T-cell (primary cell): ENCODE measurements around the gene GOT1. TPM values are rescaled to one million over a fixed set of nuclear protein-coding genes. Genes with fewer than 3 reads are reported as not detected.
A peak's percentile ranks its signal among the peaks of the same experiment; 100 is the strongest.

ENCODE experiments used
- ATAC-seq, 4 experiments: fragments of 200-7000 bp in 3 of 4; fragments of 150-1000 bp in 1 of 4; cut with Tn5 transposase; replicated peaks in 1 of 4; 1 replicate in 3 of 4; 2 replicates in 1 of 4; pipeline ENCODE4 v1.10.0; 2021; ENCODE audit warnings: moderate library complexity in 3 of 4, mild to moderate bottlenecking in 2 of 4, moderate number of reproducible peaks in 1 of 4
- CTCF ChIA-PET, 2 donors: fragments of 300-600 bp; sonication (Branson Sonifier 250); formaldehyde crosslinking; loops; one replicate each; lab custom pipeline; 2022; ENCODE audit warnings: antibody characterized with exemption in 2 of 2; lab: Charles Lee
- POLR2A ChIA-PET, 2 donors: fragments of 300-600 bp; sonication (Branson Sonifier 250); formaldehyde crosslinking; loops; one replicate each; lab custom pipeline; 2022; ENCODE audit warnings: antibody characterized with exemption in 2 of 2; lab: Charles Lee
- DNase-seq, 35 experiments: peaks; one replicate each; pipeline versions ENCODE4 v3.0.0 to v3.0.0-alpha.2; 2013 to 2023
- H3K27ac ChIP-seq: one replicate; pipeline ENCODE4 v1.5.1; 2013; ENCODE audit warnings: low read length
- H3K27me3 ChIP-seq, 2 experiments: replicated peaks in 1 of 2; 1 replicate in 1 of 2; 2 replicates in 1 of 2; pipeline versions ENCODE4 v1.6.1 to v1.7.0; 2013; ENCODE audit warnings: low read length in 1 of 2, mixed read lengths in 1 of 2; ENCODE audit not compliant: control insufficient read depth in 2 of 2, insufficient read depth in 2 of 2; ENCODE audit errors: extremely low read depth in 1 of 2
- H3K36me3 ChIP-seq, 2 donors: 1 replicate in 1 of 2; 2 replicates in 1 of 2; pipeline versions ENCODE4 v1.6.1 to v1.7.0; 2013; ENCODE audit warnings: low read length in 1 of 2; ENCODE audit not compliant: control insufficient read depth in 2 of 2, insufficient read depth in 1 of 2; ENCODE audit errors: extremely low read depth in 1 of 2
- H3K4me1 ChIP-seq, 2 experiments: 1 replicate in 1 of 2; 2 replicates in 1 of 2; pipeline versions ENCODE4 v1.6.1 to v1.7.0; 2013; ENCODE audit warnings: low read length in 2 of 2, mixed read lengths in 1 of 2; ENCODE audit not compliant: insufficient read depth in 2 of 2, control insufficient read depth in 1 of 2; ENCODE audit errors: extremely low read depth in 1 of 2
- H3K4me3 ChIP-seq, 2 donors: 1 replicate in 1 of 2; 2 replicates in 1 of 2; pipeline versions ENCODE4 v1.5.1 to v1.7.0; 2013; ENCODE audit warnings: mild to moderate bottlenecking in 2 of 2, low read length in 1 of 2, moderate library complexity in 1 of 2; ENCODE audit not compliant: control insufficient read depth in 1 of 2; ENCODE audit errors: extremely low read depth in 1 of 2
- H3K9me3 ChIP-seq: 2 replicates; pipeline ENCODE4 v1.7.0; 2013
- H3K27ac Mint-ChIP-seq, 2 donors: one replicate each; pipeline ENCODE4 v1.8.0; 2020 to 2021; ENCODE audit warnings: mild to moderate bottlenecking in 2 of 2, mixed read lengths in 2 of 2
- H3K27me3 Mint-ChIP-seq, 2 donors: one replicate each; pipeline ENCODE4 v1.8.0; 2021 to 2022; ENCODE audit warnings: mixed read lengths in 2 of 2
- H3K36me3 Mint-ChIP-seq: one replicate; pipeline ENCODE4 v1.8.0; 2021; ENCODE audit warnings: mixed read lengths
- H3K4me1 Mint-ChIP-seq, 3 donors: one replicate each; pipeline ENCODE4 v1.8.0; 2020 to 2022; ENCODE audit warnings: mixed read lengths in 3 of 3, mild to moderate bottlenecking in 1 of 3
- H3K4me3 Mint-ChIP-seq, 3 donors: one replicate each; pipeline ENCODE4 v1.8.0; 2020 to 2022; ENCODE audit warnings: mild to moderate bottlenecking in 3 of 3, mixed read lengths in 3 of 3, moderate library complexity in 3 of 3
- H3K9me3 Mint-ChIP-seq, 3 donors: one replicate each; pipeline ENCODE4 v1.8.0; 2020 to 2022; ENCODE audit warnings: mixed read lengths in 3 of 3
- WGBS: methylation state at CpG from one replicate; pipeline ENCODE4 v1.1.5; 2013; ENCODE audit warnings: missing lambda C conversion rate; ENCODE audit not compliant: insufficient coverage; 5-methylcytosine and 5-hydroxymethylcytosine counted together
- total RNA-seq, 35 experiments: library from RNA in 6 of 35; stranded (reverse) in 6 of 35; fragments of 120-200 nt in 1 of 35; gene quantifications; one replicate each; pipeline versions ENCODE4 v1.2.1 to v1.2.4 and lab custom pipeline; 2013 to 2026

The GOT1 gene
- total RNA-seq, 5 donors from 2014 or later (not counting 1 experiment from before 2014, with no cell fraction given): 4.5 to 12.9 (median 10.7) TPM

DNA sequence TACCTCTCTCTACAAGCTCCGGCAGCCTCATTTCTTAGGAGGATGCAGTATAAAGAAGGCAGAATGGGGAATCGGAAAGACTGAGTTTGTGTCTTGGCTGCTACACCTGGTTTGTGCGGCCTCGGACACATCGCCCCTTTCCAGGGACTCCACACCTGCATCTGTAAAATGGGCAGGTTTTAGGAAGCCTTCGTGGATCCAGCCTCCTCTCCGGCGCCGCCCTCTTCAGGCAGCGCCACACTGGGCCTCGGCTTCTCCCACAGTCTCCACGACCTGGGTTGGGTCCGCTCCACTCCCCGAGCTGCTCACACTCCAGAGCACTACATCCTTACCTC is 341 bp downstream of the GOT1 start:
- peak overlapping the region; percentile 75 to 86 for H3K4me3 ChIP-seq
- WGBS: 5% methylated on average over 12 of the region's 14 CpGs
- H3K36me3 ChIP-seq: peaks cover 0 to 5% of the 10 kb centered on the region in 2 donors
- peak in 2 of 4 experiments; percentile 4 for ATAC-seq
- peaks cover 13 to 18% of the 10 kb centered on the region in 2 experiments for H3K4me1 ChIP-seq
- Mint-ChIP-seq H3K9me3 (no peaks in the 10 kb centered on the region), H3K27me3 (no peaks in the 10 kb centered on the region), H3K4me1 (peaks cover 38 to 45% (median 39%) of the 10 kb centered on the region in 3 donors), H3K4me3 (peak overlapping the region; percentile 93 to 99 (median 96)), H3K27ac (peak overlapping the region; percentile 87 to 93), H3K36me3 (peaks cover 8% of the 10 kb centered on the region)
- H3K27ac ChIP-seq: peak overlapping the region; percentile 60
- POLR2A ChIA-PET: interaction anchor here in 1 of 2 donors (0.7 kb wide), 1 partner anchor 1275 kb away, joined by 3 read pairs; no protein-coding TSS in a partner anchor
- no peaks in the 10 kb centered on the region for H3K27me3 ChIP-seq
- DNase-seq: no peak
- CTCF ChIA-PET: interaction anchor here (0.9 to 1.5 kb wide), 6 partner anchors 9 to 302 kb away, joined by 3 to 5 read pairs (median 4); partner anchors contain the start of genes COX15 (in 1 of the 2), CUTC (in 1 of the 2) and SLC25A28 (in 1 of the 2)
- H3K9me3 ChIP-seq: no peaks in the 10 kb centered on the region

- ChIA-PET CTCF (interaction anchor here (1.0 to 1.5 kb wide), 5 partner anchors 10 to 303 kb away, joined by 3 to 5 read pairs (median 4); partner anchors contain the start of genes COX15 (in 1 of the 2), CUTC (in 1 of the 2) and SLC25A28 (in 1 of the 2)), POLR2A (no interaction called here)
- Mint-ChIP-seq H3K4me3 (peak overlapping the region; percentile 93 to 99 (median 96)), H3K27ac (peak overlapping the region; percentile 87 to 93), H3K9me3 (no peaks in the 10 kb centered on the region), H3K4me1 (peaks cover 37 to 45% (median 38%) of the 10 kb centered on the region in 3 donors), H3K36me3 (peaks cover 12% of the 10 kb centered on the region), H3K27me3 (no peaks in the 10 kb centered on the region)
- Histone ChIP-seq H3K4me3 (peak overlapping the region; percentile 75 to 86), H3K27ac (peak overlapping the region; percentile 60), H3K9me3 (no peaks in the 10 kb centered on the region), H3K27me3 (no peaks in the 10 kb centered on the region), H3K36me3 (peaks cover 0 to 5% of the 10 kb centered on the region in 2 donors), H3K4me1 (peaks cover 13 to 18% of the 10 kb centered on the region in 2 experiments)
- DNase-seq (no peak), ATAC-seq (no peak)
- 60% methylated on average over 2 of the region's 6 CpGs for WGBS
These were observed 818 bp downstream of the GOT1 start for GRCh38 chr10:99429517-99430095.

DNA sequence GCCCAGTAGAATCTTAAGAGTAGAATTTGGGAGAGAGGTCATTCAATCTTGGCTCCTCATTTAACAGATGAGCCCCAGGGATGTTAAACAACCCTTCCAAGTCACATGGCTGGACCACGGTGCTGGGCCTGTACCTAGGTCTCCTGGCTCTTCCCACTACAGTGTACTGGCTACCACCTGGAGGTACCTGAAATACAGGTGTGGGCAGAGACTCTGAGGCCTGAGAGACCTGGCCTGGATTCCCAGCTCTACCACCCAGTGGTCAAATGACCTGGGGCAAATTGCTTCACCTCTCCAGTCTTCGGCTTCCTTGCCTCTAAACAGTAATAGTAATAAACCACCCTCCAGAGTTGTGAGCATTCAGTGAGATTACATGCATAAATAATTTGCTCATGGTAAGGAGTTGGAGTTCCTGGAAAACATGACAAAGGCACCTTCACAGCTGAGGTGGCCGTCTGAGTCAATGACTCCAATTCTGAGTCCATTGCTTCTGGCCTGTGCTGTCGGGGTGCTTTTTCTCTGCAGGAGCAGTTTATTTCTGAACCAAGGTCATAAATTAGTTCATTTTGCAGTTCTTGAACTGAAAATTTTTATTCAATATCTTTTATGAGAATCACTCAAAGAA is 2.7 kb downstream of the GOT1 start:
- CTCF ChIA-PET: no interaction called here
- peaks cover 32 to 39% (median 34%) of the 10 kb centered on the region in 3 donors for H3K4me1 Mint-ChIP-seq
- 82% methylated on average over 3 of the region's 4 CpGs for WGBS

DNA sequence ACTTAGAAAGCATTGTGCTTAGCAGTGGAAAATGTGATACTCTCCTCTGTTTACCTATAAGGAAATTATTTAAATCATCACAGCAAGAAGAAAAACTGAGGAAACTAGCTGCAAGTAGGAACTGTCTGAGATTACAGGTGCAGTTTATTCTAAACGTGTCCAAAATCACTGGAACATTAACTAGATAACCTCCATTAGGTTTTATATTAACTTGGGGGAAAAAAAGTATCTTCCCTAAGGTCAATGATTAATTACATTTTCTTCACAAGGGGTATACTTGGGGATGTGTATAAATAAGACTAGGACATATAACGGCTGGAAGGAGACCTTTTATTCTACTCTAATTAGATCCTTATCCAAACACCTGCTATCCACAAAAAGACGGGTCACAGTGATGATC is 3.7 kb downstream of the GOT1 start:
- H3K36me3 ChIP-seq: peaks cover 0 to 5% of the 10 kb centered on the region in 2 donors
- POLR2A ChIA-PET: no interaction called here
- no peak overlapping the region for H3K4me3 ChIP-seq
- Mint-ChIP-seq H3K4me1 (peaks cover 24 to 29% (median 26%) of the 10 kb centered on the region in 3 donors), H3K9me3 (no peaks in the 10 kb centered on the region), H3K27ac (no peak overlapping the region), H3K27me3 (no peaks in the 10 kb centered on the region), H3K36me3 (peaks cover 22% of the 10 kb centered on the region), H3K4me3 (no peak overlapping the region)
- WGBS: no CpG with 5 or more reads among the region's 3 CpGs
- H3K27ac ChIP-seq: no peak overlapping the region
- H3K4me1 ChIP-seq: peaks cover 10 to 18% of the 10 kb centered on the region in 2 experiments
- ATAC-seq (no peak), DNase-seq (no peak)
- CTCF ChIA-PET: interaction anchor here (1.0 kb wide), 2 partner anchors 9 to 276 kb away, joined by 3 to 4 read pairs; no protein-coding TSS in a partner anchor
- no peaks in the 10 kb centered on the region for H3K27me3 ChIP-seq
- no peaks in the 10 kb centered on the region for H3K9me3 ChIP-seq

More for the DNA sequence above, 2.7 kb downstream of the GOT1 start:
- Histone ChIP-seq H3K4me3 (no peak overlapping the region), H3K4me1 (peaks cover 13 to 18% of the 10 kb centered on the region in 2 experiments), H3K9me3 (no peaks in the 10 kb centered on the region), H3K36me3 (peaks cover 0 to 5% of the 10 kb centered on the region in 2 donors), H3K27ac (no peak overlapping the region), H3K27me3 (no peaks in the 10 kb centered on the region)
- POLR2A ChIA-PET: no interaction called here
- Mint-ChIP-seq H3K36me3 (peaks cover 19% of the 10 kb centered on the region), H3K27ac (no peak overlapping the region), H3K9me3 (no peaks in the 10 kb centered on the region), H3K4me3 (no peak overlapping the region), H3K27me3 (no peaks in the 10 kb centered on the region)
- DNase-seq (no peak), ATAC-seq (no peak)

- whole genome bisulfite sequencing: no CpG with 5 or more reads among the region's 1 CpG
- CTCF ChIA-PET: interaction anchor here (1.0 to 1.4 kb wide), 2 partner anchors 10 to 11 kb away, joined by 4 to 6 read pairs; no protein-coding TSS in a partner anchor
- ATAC-seq: no peak
These were observed 5.2 kb downstream of the GOT1 start for GRCh38 chr10:99425204-99425603.

DNA sequence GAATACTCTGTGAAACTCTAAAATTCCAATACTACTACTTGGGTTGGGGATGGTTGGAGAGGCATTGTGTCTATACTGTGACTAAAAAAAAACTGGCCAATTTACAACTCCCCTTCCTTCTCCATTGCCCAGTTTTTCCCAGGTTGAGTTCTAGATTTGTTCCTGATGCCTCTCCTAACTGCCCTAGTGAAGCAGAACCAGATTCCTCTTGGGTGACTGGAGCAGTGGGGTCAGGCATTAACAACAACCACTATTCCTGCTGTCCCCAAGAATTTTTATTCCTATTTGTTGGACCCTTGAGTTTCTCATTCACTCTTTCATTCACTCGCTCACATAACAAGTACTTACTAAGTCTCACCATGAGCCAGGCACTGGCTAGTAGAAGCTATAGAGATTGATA is 5.8 kb downstream of the GOT1 start:
- H3K36me3 Mint-ChIP-seq: peaks cover 37% of the 10 kb centered on the region
- DNase-seq: no peak
- H3K27ac Mint-ChIP-seq: no peak overlapping the region

More at GRCh38 chr10:99425204-99425603, 5.2 kb downstream of the GOT1 start:
- Histone ChIP-seq H3K36me3 (peaks cover 0 to 12% of the 10 kb centered on the region in 2 donors), H3K27ac (no peak overlapping the region), H3K4me1 (peaks cover 7 to 9% of the 10 kb centered on the region in 2 experiments), H3K27me3 (no peaks in the 10 kb centered on the region), H3K4me3 (no peak overlapping the region), H3K9me3 (no peaks in the 10 kb centered on the region)
- POLR2A ChIA-PET: no interaction called here
- Mint-ChIP-seq H3K36me3 (peaks cover 31% of the 10 kb centered on the region), H3K4me1 (peaks cover 13 to 19% (median 17%) of the 10 kb centered on the region in 3 donors), H3K9me3 (no peaks in the 10 kb centered on the region), H3K27ac (no peak overlapping the region), H3K27me3 (no peaks in the 10 kb centered on the region), H3K4me3 (no peak overlapping the region)
- DNase-seq: no peak

More for the DNA sequence above, 5.8 kb downstream of the GOT1 start:
- ChIA-PET POLR2A (no interaction called here), CTCF (interaction anchor here (0.5 to 1.4 kb wide), 3 partner anchors 11 to 1482 kb away, joined by 5 to 7 read pairs (median 6); no protein-coding TSS in a partner anchor)
- no peak for ATAC-seq
- no peaks in the 10 kb centered on the region for H3K9me3 Mint-ChIP-seq
- WGBS: no CpG with 5 or more reads among the region's 1 CpG
- H3K27me3 ChIP-seq: no peaks in the 10 kb centered on the region
- peaks cover 9 to 15% (median 14%) of the 10 kb centered on the region in 3 donors for H3K4me1 Mint-ChIP-seq
- no peak overlapping the region for H3K27ac ChIP-seq
- H3K27me3 Mint-ChIP-seq: no peaks in the 10 kb centered on the region
- peaks cover 0 to 14% of the 10 kb centered on the region in 2 donors for H3K36me3 ChIP-seq
- H3K9me3 ChIP-seq: no peaks in the 10 kb centered on the region
- peaks cover 2 to 4% of the 10 kb centered on the region in 2 experiments for H3K4me1 ChIP-seq
- no peak overlapping the region for H3K4me3 ChIP-seq
- H3K4me3 Mint-ChIP-seq: no peak overlapping the region
